HepG2 (cell line): Measurements from ENCODE around the gene FLYWCH1. TPM values are rescaled to one million over a fixed set of nuclear protein-coding genes. Genes with fewer than 3 reads are reported as not detected.

Experiments
- ATAC-seq: fragments of 200-7000 bp; cut with Tn5 transposase; 3 replicates; pipeline ENCODE4 v1.9.1; 2020; ENCODE audit warnings: mild to moderate bottlenecking, moderate library complexity
- Bru-seq: library from RNA; stranded (reverse); fragments of 400-500 nt; gene quantifications from one replicate; lab custom pipeline; 2021; lab: Mats Ljungman, UMichigan
- BruChase-seq, 2 experiments: library from RNA; stranded (reverse); fragments of 400-500 nt; gene quantifications; one replicate each; lab custom pipeline; 2021; lab: Mats Ljungman, UMichigan
- BruUV-seq: library from RNA; stranded (reverse); fragments of 400-500 nt; replicated peaks from 2 replicates; lab custom pipeline; 2021; lab: Mats Ljungman, UMichigan
- CTCF ChIA-PET: fragments of 300-600 bp; formaldehyde crosslinking; extraction: SDS; loops from one replicate; lab custom pipeline; 2021; ENCODE audit warnings: low total read pairs, inconsistent platforms, low intra/inter-chr PET ratio; lab: Yijun Ruan, JAX
- POLR2A ChIA-PET: fragments of 350-600 bp; sonication (Branson Sonifier 250); formaldehyde crosslinking; loops from one replicate; lab custom pipeline; 2020; ENCODE audit warnings: antibody characterized with exemption, inconsistent platforms; lab: Yijun Ruan, JAX
- DNase-seq: peaks from one replicate; pipeline ENCODE4 v3.0.0-alpha.2; 2015; ENCODE audit warnings: low spot score
- FAIRE-seq: peaks from 3 replicates; lab custom pipeline; 2011; peaks lifted over from hg19 to GRCh38; lab: Jason Lieb, UNC
- H2AFZ ChIP-seq: one replicate; pipeline ENCODE4 v1.6.1; 2011; ENCODE audit warnings: low read length, inconsistent platforms
- H3K27ac ChIP-seq: fragments of 300-600 bp; 3 replicates; pipeline ENCODE4 v1.8.0; 2011; ENCODE audit warnings: mixed run types, mild to moderate bottlenecking, mixed read lengths, low read length, inconsistent platforms; ENCODE audit not compliant: insufficient read depth; ENCODE audit errors: extremely low read length
- H3K27me3 ChIP-seq, 2 experiments: fragments of 200-600 bp in 1 of 2; 2 replicates in 1 of 2; 3 replicates in 1 of 2; pipeline versions ENCODE4 v1.6.0 to v1.8.0; 2011; ENCODE audit warnings: low read length in 2 of 2, mild to moderate bottlenecking in 2 of 2, moderate library complexity in 2 of 2, inconsistent platforms in 1 of 2; ENCODE audit not compliant: insufficient read depth in 2 of 2, control insufficient read depth in 1 of 2
- H3K36me3 ChIP-seq, 2 experiments: fragments of 200-600 bp in 1 of 2; replicated peaks in 1 of 2; 2 replicates in 1 of 2; 3 replicates in 1 of 2; pipeline versions ENCODE4 v1.5.1 to v1.8.0; 2011; ENCODE audit warnings: low read length in 2 of 2, inconsistent platforms in 1 of 2; ENCODE audit not compliant: insufficient read depth in 2 of 2, control insufficient read depth in 1 of 2
- H3K4me1 ChIP-seq: 2 replicates; pipeline ENCODE4 v1.5.1; 2012; ENCODE audit warnings: low read length, inconsistent platforms; ENCODE audit not compliant: insufficient read depth
- H3K4me2 ChIP-seq: 2 replicates; pipeline ENCODE4 v1.6.0; 2011; ENCODE audit warnings: low read depth, low read length, inconsistent platforms
- H3K4me3 ChIP-seq, 3 experiments: fragments of 200-600 bp in 1 of 3; sonication (generic), shearing (Covaris generic) in 1 of 3; replicated peaks in 1 of 3; 2 replicates each; pipeline ENCODE4 v1.5.1; 2011 to 2016; ENCODE audit warnings: low read length in 3 of 3, inconsistent platforms in 2 of 3, low read depth in 2 of 3, mild to moderate bottlenecking in 2 of 3, control low read depth in 1 of 3, mixed read lengths in 1 of 3; ENCODE audit not compliant: insufficient read depth in 1 of 3
- H3K79me2 ChIP-seq: one replicate; pipeline ENCODE4 v1.6.1; 2011; ENCODE audit warnings: low read length, inconsistent platforms; ENCODE audit not compliant: insufficient read depth
- H3K9ac ChIP-seq: 2 replicates; pipeline ENCODE4 v1.6.0; 2011; ENCODE audit warnings: mild to moderate bottlenecking, low read depth, low read length, inconsistent platforms; ENCODE audit not compliant: insufficient read depth
- H3K9me3 ChIP-seq: 2 replicates; pipeline ENCODE4 v1.5.1; 2012; ENCODE audit warnings: mild to moderate bottlenecking, low read length
- H4K20me1 ChIP-seq: 2 replicates; pipeline ENCODE4 v1.6.0; 2011; ENCODE audit warnings: inconsistent platforms, mild to moderate bottlenecking, low read length, moderate library complexity; ENCODE audit not compliant: insufficient read depth
- BRF2 ChIP-seq: sonication (generic); formaldehyde crosslinking; IDR thresholded peaks from 2 replicates; pipeline ENCODE4 v1.8.1; 2022; ENCODE audit warnings: mild to moderate bottlenecking, missing genetic modification reagents
- FOSL1 ChIP-seq: sonication (generic); formaldehyde crosslinking; IDR thresholded peaks from 2 replicates; pipeline ENCODE4 v1.9.0; 2021; ENCODE audit warnings: missing genetic modification reagents, borderline replicate concordance
- IKZF1 ChIP-seq: fragments of 450-650 bp; IDR thresholded peaks from 2 replicates; pipeline ENCODE4 v1.7.1; 2016
- MED8 ChIP-seq: sonication (generic); formaldehyde crosslinking; IDR thresholded peaks from 2 replicates; pipeline ENCODE4 v1.8.1; 2023; ENCODE audit warnings: mild to moderate bottlenecking, missing genetic modification reagents; ENCODE audit not compliant: insufficient replicate concordance
- SALL2 ChIP-seq: sonication (generic); formaldehyde crosslinking; IDR thresholded peaks from 2 replicates; pipeline ENCODE4 v1.8.1; 2023; ENCODE audit warnings: mild to moderate bottlenecking, missing genetic modification reagents, inconsistent platforms
- SMAD3 ChIP-seq: sonication (generic); formaldehyde crosslinking; IDR thresholded peaks from 2 replicates; pipeline ENCODE4 v1.4.0; 2020; ENCODE audit warnings: missing genetic modification reagents
- SP4 ChIP-seq: sonication (generic); formaldehyde crosslinking; IDR thresholded peaks from 2 replicates; pipeline ENCODE4 v1.8.1; 2023; ENCODE audit warnings: mild to moderate bottlenecking, missing genetic modification reagents
- TOPORS ChIP-seq: sonication (generic); formaldehyde crosslinking; IDR thresholded peaks from 2 replicates; pipeline ENCODE4 v1.8.0; 2023; ENCODE audit warnings: mild to moderate bottlenecking, missing genetic modification reagents
- U2AF1 ChIP-seq: fragments of 200-400 bp; formaldehyde crosslinking; optimal IDR thresholded peaks from 2 replicates; pipeline ENCODE3; 2017; ENCODE audit warnings: mild to moderate bottlenecking, low read depth, low read length
- ZNF10 ChIP-seq: sonication (generic); formaldehyde crosslinking; IDR thresholded peaks from 2 replicates; pipeline ENCODE4 v1.4.0; 2020; ENCODE audit warnings: mild to moderate bottlenecking, low read depth, missing genetic modification reagents, borderline replicate concordance
- ZNF382 ChIP-seq: sonication (generic); formaldehyde crosslinking; IDR thresholded peaks from 2 replicates; pipeline ENCODE4 v1.5.0; 2020; ENCODE audit warnings: missing genetic modification reagents, mild to moderate bottlenecking, borderline replicate concordance
- WGBS: methylation state at CpG from one replicate; pipeline ENCODE4 v1.1.6; 2017; ENCODE audit warnings: low lambda C conversion rate; 5-methylcytosine and 5-hydroxymethylcytosine counted together
- in situ Hi-C: cut with HindIII; loops from 2 replicates; pipeline ENCODE4 v1.10.0; 2017; ENCODE audit warnings: low pct_unique_long_range_greater_than_20kb; ENCODE audit not compliant: extremely low pct_ligation_motif_present
- intact Hi-C: fragments of 100-400 bp; cut with micrococcal nuclease; formaldehyde crosslinking; loops from one replicate; pipeline ENCODE4 v1.10.0; 2022; ENCODE audit not compliant: unreplicated experiment
- long read RNA-seq, 2 experiments: library from RNA in 1 of 2; library from polyadenylated mRNA in 1 of 2; stranded (forward) in 1 of 2; unstranded in 1 of 2; transcript quantifications; one replicate each; pipeline ENCODE4 v2.0.0, GENCODE V29; 2019 to 2022
- polyA minus RNA-seq, 3 experiments: library from RNA; depleted of rRNA, polyadenylated mRNA; stranded (reverse); fragments of >200 nt; gene quantifications; 2 replicates each; pipeline ENCODE4 v1.2.3, GENCODE V29; 2011; ENCODE audit warnings: low replicate concordance in 1 of 3
- polyA plus RNA-seq, 8 experiments: library from polyadenylated mRNA; depleted of rRNA in 3 of 8; stranded (reverse) in 7 of 8; unstranded in 1 of 8; fragments of >200 nt; fragmentation: Illumina TruSeq in 4 of 8; extraction: Trizol in 4 of 8; gene quantifications; 2 replicates each; pipeline versions ENCODE4 v1.2.1 to v1.2.3, GENCODE V29; 2011 to 2016; ENCODE audit warnings: low read depth in 4 of 8, missing spikeins in 1 of 8, mixed read lengths in 1 of 8; ENCODE audit not compliant: insufficient read depth in 1 of 8
- total RNA-seq, 5 experiments: library from RNA; depleted of rRNA; stranded (reverse); fragments of >200 nt; fragmentation: Illumina TruSeq; extraction: Trizol; gene quantifications; 2 replicates each; pipeline ENCODE4 v1.2.3, GENCODE V29; 2016; ENCODE audit warnings: low read depth in 1 of 5

FLYWCH1 gene, protein sequence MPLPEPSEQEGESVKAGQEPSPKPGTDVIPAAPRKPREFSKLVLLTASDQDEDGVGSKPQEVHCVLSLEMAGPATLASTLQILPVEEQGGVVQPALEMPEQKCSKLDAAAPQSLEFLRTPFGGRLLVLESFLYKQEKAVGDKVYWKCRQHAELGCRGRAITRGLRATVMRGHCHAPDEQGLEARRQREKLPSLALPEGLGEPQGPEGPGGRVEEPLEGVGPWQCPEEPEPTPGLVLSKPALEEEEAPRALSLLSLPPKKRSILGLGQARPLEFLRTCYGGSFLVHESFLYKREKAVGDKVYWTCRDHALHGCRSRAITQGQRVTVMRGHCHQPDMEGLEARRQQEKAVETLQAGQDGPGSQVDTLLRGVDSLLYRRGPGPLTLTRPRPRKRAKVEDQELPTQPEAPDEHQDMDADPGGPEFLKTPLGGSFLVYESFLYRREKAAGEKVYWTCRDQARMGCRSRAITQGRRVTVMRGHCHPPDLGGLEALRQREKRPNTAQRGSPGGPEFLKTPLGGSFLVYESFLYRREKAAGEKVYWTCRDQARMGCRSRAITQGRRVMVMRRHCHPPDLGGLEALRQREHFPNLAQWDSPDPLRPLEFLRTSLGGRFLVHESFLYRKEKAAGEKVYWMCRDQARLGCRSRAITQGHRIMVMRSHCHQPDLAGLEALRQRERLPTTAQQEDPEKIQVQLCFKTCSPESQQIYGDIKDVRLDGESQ
- total RNA-seq (2016; rRNA removed; fragmentation: Illumina TruSeq; extraction: Trizol) (9.9 and 12.4 TPM in 2 replicates), polyA plus RNA-seq (2011; rRNA removed) (7.3 and 11.3 TPM in 2 replicates), polyA minus RNA-seq (2011; rRNA and poly(A)+ RNA removed; ENCODE audit: low replicate concordance) (19.9 and 35.0 TPM in 2 replicates), Bru-seq, nascent RNA (percentile 43 among the genes with signal in this experiment), BruChase-seq, experiment 1, labeled RNA remaining after a 6-hour chase (percentile 52 among the genes with signal in this experiment), BruChase-seq, experiment 2, labeled RNA remaining after a 2-hour chase (percentile 45 among the genes with signal in this experiment)
- 2.1 and 2.4 TPM in 2 replicates for total RNA-seq (2016; cell fraction: cytosol; rRNA removed; fragmentation: Illumina TruSeq; extraction: Trizol; ENCODE audit: low read depth)
- 7.4 and 12.0 TPM in 2 replicates for total RNA-seq (2016; cell fraction: insoluble cytoplasmic fraction; rRNA removed; fragmentation: Illumina TruSeq; extraction: Trizol)
- total RNA-seq (2016; cell fraction: membrane; rRNA removed; fragmentation: Illumina TruSeq; extraction: Trizol): 5.7 and 6.7 TPM in 2 replicates
- total RNA-seq (2016; cell fraction: nucleus; rRNA removed; fragmentation: Illumina TruSeq; extraction: Trizol): 7.5 and 8.9 TPM in 2 replicates
- polyA plus RNA-seq (2011; cell fraction: cytosol; rRNA removed): 7.4 and 13.0 TPM in 2 replicates
- 19.4 and 20.7 TPM in 2 replicates for polyA plus RNA-seq (2011; cell fraction: nucleus; rRNA removed)
- polyA plus RNA-seq (2012): 4.8 and 9.8 TPM in 2 replicates
- 1.4 and 1.7 TPM in 2 replicates for polyA plus RNA-seq (2016; cell fraction: cytosol; fragmentation: Illumina TruSeq; extraction: Trizol; ENCODE audit: low read depth)
- polyA plus RNA-seq (2016; cell fraction: insoluble cytoplasmic fraction; fragmentation: Illumina TruSeq; extraction: Trizol; ENCODE audit: low read depth): 9.4 and 11.6 TPM in 2 replicates
- polyA plus RNA-seq (2016; cell fraction: membrane; fragmentation: Illumina TruSeq; extraction: Trizol; ENCODE audit: low read depth): 5.2 and 5.3 TPM in 2 replicates
- 18.2 and 22.5 TPM in 2 replicates for polyA plus RNA-seq (2016; cell fraction: nucleus; fragmentation: Illumina TruSeq; extraction: Trizol; ENCODE audit: insufficient read depth, low read depth)
- 6.9 and 10.6 TPM in 2 replicates for polyA minus RNA-seq (2011; cell fraction: cytosol; rRNA and poly(A)+ RNA removed)
- 6.5 and 7.6 TPM in 2 replicates for polyA minus RNA-seq (2011; cell fraction: nucleus; rRNA and poly(A)+ RNA removed)
- long read RNA-seq, experiment 1, full-length matches to known transcripts: 3 of 6 reads
- long read RNA-seq, experiment 1, partial matches to known transcripts: 3 of 6 reads
- long read RNA-seq, experiment 1, other reads (novel, unspliced or antisense): 0 of 6 reads
- long read RNA-seq, experiment 2, full-length matches to known transcripts: 28 of 61 reads
- long read RNA-seq, experiment 2, partial matches to known transcripts: 23 of 61 reads
- long read RNA-seq, experiment 2, other reads (novel, unspliced or antisense): 10 of 61 reads

DNA sequence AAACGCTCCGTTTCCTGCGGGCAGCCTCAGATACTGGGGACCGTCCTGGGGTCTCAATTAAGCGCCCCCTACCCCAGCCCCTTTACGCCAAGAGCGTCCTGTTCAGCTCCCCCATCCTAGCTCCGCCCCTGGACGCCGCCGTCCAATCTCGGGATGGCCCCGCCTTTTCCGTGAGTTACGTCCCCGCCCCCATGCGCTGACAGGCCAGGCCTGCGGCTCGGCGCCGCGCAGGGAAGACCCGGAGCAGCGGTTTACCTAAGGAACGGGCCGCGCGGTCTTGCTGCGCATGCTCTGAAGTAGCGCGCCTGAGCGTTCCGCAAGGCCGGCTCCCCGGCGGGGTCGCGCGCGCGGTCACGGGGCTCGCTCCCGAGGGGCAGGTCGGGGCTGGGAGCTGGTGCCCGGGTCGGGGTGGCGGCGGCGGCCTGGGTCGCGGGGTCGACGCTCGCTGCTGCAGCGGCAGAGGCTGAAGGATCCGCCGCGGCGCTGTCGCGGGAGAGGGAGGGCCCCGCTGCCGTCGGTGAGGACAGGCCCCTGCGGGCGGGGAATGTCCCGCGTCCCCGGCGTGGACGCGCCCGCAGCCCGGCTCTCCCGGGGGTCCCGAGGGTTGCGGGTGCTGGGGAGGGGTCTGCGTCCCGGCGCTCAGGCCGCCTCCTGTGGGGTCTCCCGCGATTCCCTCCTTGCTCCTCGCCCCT is at the start of gene FLYWCH1:
FLYWCH1 (plus strand) TSS at position 294 of the 692 bp plus-strand sequence. CDS start 17,755 bp downstream, outside the sequence.
- intact Hi-C loops (loop anchor here (5.0 kb wide), 1 partner anchor 44 kb away; no protein-coding TSS in a partner anchor), in situ Hi-C loops (loop anchor here (5.0 kb wide), 2 partner anchors 39 to 74 kb away; no protein-coding TSS in a partner anchor)
- H3K36me3 ChIP-seq: peaks cover 3% of the 10 kb centered on the region in 2 experiments; a peak in 2 of 5 replicates
- FAIRE-seq (peak; percentile 76), DNase-seq (peak; percentile 92), ATAC-seq (peak; percentile 93)
- peak within 1 kb of the TSS; percentile 48 for H2AFZ ChIP-seq
- ChIA-PET POLR2A (interaction anchor here (0.6 to 2.2 kb wide), 10 partner anchors 13 to 160 kb away, joined by 3 to 27 read pairs (median 4); partner anchors contain the start of genes FLYWCH2, PKMYT1, SRRM2 and ZG16B), CTCF (no interaction called here)
- H3K4me1 ChIP-seq: peaks cover 18% of the 10 kb centered on the region
- no peaks in the 10 kb centered on the region for H4K20me1 ChIP-seq
- peak within 1 kb of the TSS; percentile 44 for H3K27ac ChIP-seq
- peak within 1 kb of the TSS; percentile 77 for H3K9ac ChIP-seq
- H3K79me2 ChIP-seq: peaks cover 7% of the 10 kb centered on the region
- peak within 1 kb of the TSS; percentile 65 to 76 (median 76) for H3K4me3 ChIP-seq
- BruUV-seq: no TSS peak
- peak within 1 kb of the TSS; percentile 85 for H3K4me2 ChIP-seq
- H3K9me3 ChIP-seq: no peaks in the 10 kb centered on the region
- 0% methylated on average over 19 of the region's 85 CpGs for WGBS
- H3K27me3 ChIP-seq: no peaks in the 10 kb centered on the region; a peak in 1 of 5 replicates
- TF ChIP-seq BRF2 (CRISPR knock-in tag) (no peak), U2AF1 (no peak), SALL2 (CRISPR knock-in tag) (peak; percentile 55; the same call in 1 of the 2 replicates), ZNF382 (no peak), FOSL1 (CRISPR knock-in tag) (no peak), ZNF10 (CRISPR knock-in tag) (no peak), MED8 (CRISPR knock-in tag) (no peak), TOPORS (CRISPR knock-in tag) (no peak; the same call in 1 of the 2 replicates), IKZF1 (no peak), SMAD3 (CRISPR knock-in tag) (no peak; the same call in 1 of the 2 replicates), SP4 (CRISPR knock-in tag) (peak; percentile 97)
